B cell (primary cell): ENCODE results near the gene RASA3. TPM values are rescaled to one million over a fixed set of nuclear protein-coding genes. Genes with fewer than 3 reads are reported as not detected.
A peak's percentile ranks its signal among the peaks of the same experiment; 100 is the strongest.

Experiments
- ATAC-seq: fragments of 200-7000 bp; cut with Tn5 transposase; one replicate; pipeline ENCODE4 v1.10.0; 2021; ENCODE audit warnings: low read depth, mild to moderate bottlenecking, moderate number of reproducible peaks, moderate library complexity
- CTCF ChIA-PET: fragments of 350-600 bp; sonication (Branson Sonifier 250); formaldehyde crosslinking; loops from one replicate; lab custom pipeline; 2021; ENCODE audit warnings: antibody characterized with exemption, inconsistent platforms; lab: Charles Lee
- POLR2A ChIA-PET: fragments of 350-600 bp; sonication (Branson Sonifier 250); formaldehyde crosslinking; loops from one replicate; lab custom pipeline; 2021; ENCODE audit warnings: antibody characterized with exemption; lab: Charles Lee
- DNase-seq: peaks from one replicate; pipeline ENCODE4 v3.0.0; 2013
- H2AFZ ChIP-seq: 2 replicates; pipeline ENCODE4 v1.6.1; 2012; ENCODE audit warnings: mild to moderate bottlenecking, low read depth, low read length; ENCODE audit not compliant: insufficient read depth, poor library complexity, severe bottlenecking
- H3K27ac ChIP-seq, 2 donors: 1 replicate in 1 of 2; 2 replicates in 1 of 2; pipeline ENCODE4 v1.5.1; 2012 to 2013; ENCODE audit warnings: low read length in 2 of 2, mild to moderate bottlenecking in 2 of 2, moderate library complexity in 1 of 2
- H3K27me3 ChIP-seq, 4 experiments: fragments of 200-600 bp in 1 of 4; sonication (generic) in 1 of 4; replicated peaks in 1 of 4; 1 replicate in 2 of 4; 2 replicates in 2 of 4; pipeline versions ENCODE4 v1.6.1 to v1.7.0; 2013 to 2016; ENCODE audit warnings: low read length in 3 of 4, mild to moderate bottlenecking in 2 of 4, mixed read lengths in 1 of 4, moderate library complexity in 1 of 4; ENCODE audit not compliant: insufficient read depth in 4 of 4, control insufficient read depth in 3 of 4; ENCODE audit errors: control extremely low read depth in 1 of 4
- H3K36me3 ChIP-seq, 2 experiments: replicated peaks in 1 of 2; 1 replicate in 1 of 2; 2 replicates in 1 of 2; pipeline versions ENCODE4 v1.6.1 to v1.7.1; 2013; ENCODE audit warnings: low read length in 1 of 2; ENCODE audit not compliant: insufficient read depth in 2 of 2, control insufficient read depth in 1 of 2; ENCODE audit errors: control extremely low read depth in 1 of 2, extremely low read depth in 1 of 2
- H3K4me1 ChIP-seq, 2 donors: fragments of 200-600 bp in 1 of 2; sonication (generic) in 1 of 2; 1 replicate in 1 of 2; 2 replicates in 1 of 2; pipeline versions ENCODE4 v1.5.1 to v1.6.1; 2013 to 2017; ENCODE audit warnings: low read length in 2 of 2; ENCODE audit not compliant: control insufficient read depth in 2 of 2, insufficient read depth in 2 of 2
- H3K4me2 ChIP-seq: replicated peaks from 2 replicates; pipeline ENCODE3; 2012; ENCODE audit warnings: mild to moderate bottlenecking, low read depth, low read length; ENCODE audit not compliant: poor library complexity, severe bottlenecking
- H3K4me3 ChIP-seq, 5 experiments: fragments of 200-600 bp in 1 of 5; sonication (generic) in 1 of 5; 1 replicate in 3 of 5; 2 replicates in 2 of 5; pipeline versions ENCODE4 v1.5.1 to v1.7.0; 2011 to 2016; ENCODE audit warnings: low read length in 4 of 5, mild to moderate bottlenecking in 4 of 5, low read depth in 2 of 5, control low read depth in 1 of 5, moderate library complexity in 1 of 5; ENCODE audit not compliant: insufficient read depth in 1 of 5; ENCODE audit errors: control extremely low read depth in 1 of 5, extremely low read depth in 1 of 5
- H3K79me2 ChIP-seq: fragments of 200-600 bp; sonication (generic); one replicate; pipeline ENCODE4 v1.6.0; 2016; ENCODE audit warnings: low read length; ENCODE audit not compliant: control insufficient read depth, insufficient read depth
- H3K9ac ChIP-seq: fragments of 200-600 bp; sonication (generic); 2 replicates; pipeline ENCODE4 v1.6.1; 2017; ENCODE audit warnings: mild to moderate bottlenecking, low read length, moderate library complexity
- H3K9me3 ChIP-seq, 3 donors: one replicate each; pipeline versions ENCODE4 v1.6.1 to v1.7.1; 2013; ENCODE audit warnings: low read length in 2 of 3; ENCODE audit not compliant: control insufficient read depth in 2 of 3, insufficient read depth in 1 of 3; ENCODE audit errors: control extremely low read depth in 1 of 3
- H4K20me1 ChIP-seq: 2 replicates; pipeline ENCODE4 v1.6.0; 2012; ENCODE audit warnings: mild to moderate bottlenecking, low read length; ENCODE audit not compliant: insufficient read depth, control insufficient read depth, poor library complexity, severe bottlenecking
- H3K27ac Mint-ChIP-seq: one replicate; pipeline ENCODE4 v1.8.0; 2021; ENCODE audit warnings: mixed read lengths
- H3K27me3 Mint-ChIP-seq: one replicate; pipeline ENCODE4 v1.8.0; 2021; ENCODE audit warnings: mixed read lengths
- H3K4me1 Mint-ChIP-seq: one replicate; pipeline ENCODE4 v1.8.0; 2021; ENCODE audit warnings: mixed read lengths
- H3K4me3 Mint-ChIP-seq: one replicate; pipeline ENCODE4 v1.8.0; 2021; ENCODE audit warnings: mixed read lengths
- H3K9me3 Mint-ChIP-seq: one replicate; pipeline ENCODE4 v1.8.0; 2022; ENCODE audit warnings: mixed read lengths; ENCODE audit not compliant: insufficient read depth
- CTCF ChIP-seq: fragments of 200-600 bp; IDR thresholded peaks from one replicate; pipeline ENCODE4 v1.8.0; 2022; ENCODE audit warnings: antibody characterized with exemption, mild to moderate bottlenecking
- EZH2 ChIP-seq: IDR thresholded peaks from 2 replicates; pipeline ENCODE4 v1.6.1; 2012; ENCODE audit warnings: borderline replicate concordance, low read depth, mild to moderate bottlenecking, moderate library complexity, low read length; ENCODE audit not compliant: insufficient read depth, poor library complexity, severe bottlenecking
- WGBS: methylation state at CpG from one replicate; pipeline ENCODE4 v1.1.5; 2013; ENCODE audit warnings: missing lambda C conversion rate; ENCODE audit not compliant: insufficient coverage; 5-methylcytosine and 5-hydroxymethylcytosine counted together
- intact Hi-C: fragments of 100-400 bp; cut with micrococcal nuclease; formaldehyde crosslinking; loops from one replicate; pipeline ENCODE4 v1.10.0; 2022
- polyA plus RNA-seq: library from polyadenylated mRNA; depleted of rRNA; stranded (reverse); fragments of >200 nt; gene quantifications from 2 replicates; pipeline ENCODE4 v1.2.3, GENCODE V29; 2012
- total RNA-seq, 2 donors: library from RNA; stranded (reverse); fragments of 120-200 nt in 1 of 2; gene quantifications; 1 replicate in 1 of 2; 2 replicates in 1 of 2; pipeline versions ENCODE4 v1.2.3 to v1.2.4, GENCODE V29; 2013 to 2022

RASA3 gene
- total and polyA plus RNA-seq, 2 donors (not counting 1 experiment from before 2014, with no cell fraction given): 54.2 to 87.4 TPM

GRCh38 chr13:114027046-114027715, 105.2 kb downstream of the RASA3 start:
- peak overlapping the region; percentile 82 for H3K27ac Mint-ChIP-seq
- 95% methylated on average over 13 of the region's 21 CpGs for WGBS
- H3K36me3 ChIP-seq: peaks cover 0 to 79% of the 10 kb centered on the region in 2 experiments

More at GRCh38 chr13:114027046-114027715, 105.2 kb downstream of the RASA3 start:
- peaks cover 27 to 54% of the 10 kb centered on the region in 2 donors for H3K4me1 ChIP-seq
- peaks cover 80% of the 10 kb centered on the region for H4K20me1 ChIP-seq
- no peaks in the 10 kb centered on the region for H3K9me3 Mint-ChIP-seq
- H3K9me3 ChIP-seq: peaks cover 0 to 5% (median 0%) of the 10 kb centered on the region in 3 donors
- TF ChIP-seq EZH2 (no peak), CTCF (no peak)
- CTCF ChIA-PET: interaction anchor here (2.0 kb wide), 1 partner anchor 83 kb away, joined by 6 read pairs; no protein-coding TSS in a partner anchor
- no peak overlapping the region for H2AFZ ChIP-seq
- H3K4me1 Mint-ChIP-seq: peaks cover 51% of the 10 kb centered on the region
- no peak for ATAC-seq
- H3K4me3 ChIP-seq: no peak overlapping the region
- peak overlapping the region; percentile 60 for H3K4me3 Mint-ChIP-seq
- peak overlapping the region; percentile 22 for H3K9ac ChIP-seq
- H3K27ac ChIP-seq: peak overlapping the region; percentile 40 to 49
- peaks cover 18% of the 10 kb centered on the region for H3K79me2 ChIP-seq
- no peak for DNase-seq
- POLR2A ChIA-PET: interaction anchor here (0.9 kb wide), 1 partner anchor 21 kb away, joined by 11 read pairs; no protein-coding TSS in a partner anchor
- no peaks in the 10 kb centered on the region for H3K27me3 ChIP-seq
- intact Hi-C loops: loop anchor here (2.0 kb wide), 1 partner anchor 38 kb away; no protein-coding TSS in a partner anchor
- no peaks in the 10 kb centered on the region for H3K27me3 Mint-ChIP-seq
- peak overlapping the region; percentile 42 for H3K4me2 ChIP-seq
